DOHH2 (cell line): ENCODE measurements around the gene HES7.

Experiments
- H3F3A ChIP-seq: fragments of 200-600 bp; sonication (generic), shearing (Covaris generic); 2 replicates; pipeline ENCODE4 v1.6.0; 2016; ENCODE audit warnings: antibody characterized with exemption, mild to moderate bottlenecking; ENCODE audit not compliant: control insufficient read depth, insufficient read depth
- H3K27ac ChIP-seq: fragments of 200-600 bp; sonication (generic); 2 replicates; pipeline ENCODE4 v1.5.1; 2014; ENCODE audit warnings: low read depth, mild to moderate bottlenecking, low read length, moderate library complexity
- H3K27me3 ChIP-seq: fragments of 200-600 bp; sonication (generic); 2 replicates; pipeline ENCODE4 v1.6.1; 2014; ENCODE audit warnings: mild to moderate bottlenecking, low read length, mixed read lengths; ENCODE audit not compliant: control insufficient read depth
- H3K36me3 ChIP-seq: fragments of 200-600 bp; sonication (generic); 2 replicates; pipeline ENCODE4 v1.6.1; 2014; ENCODE audit warnings: mild to moderate bottlenecking, low read length, moderate library complexity, mixed read lengths; ENCODE audit not compliant: control insufficient read depth
- H3K4me1 ChIP-seq: fragments of 200-600 bp; sonication (generic); 2 replicates; pipeline ENCODE4 v1.6.1; 2014; ENCODE audit warnings: mild to moderate bottlenecking, low read length, mixed read lengths; ENCODE audit not compliant: control insufficient read depth
- H3K4me2 ChIP-seq: fragments of 200-600 bp; sonication (generic); 2 replicates; pipeline ENCODE4 v1.6.0; 2014; ENCODE audit warnings: mild to moderate bottlenecking, low read length, moderate library complexity
- H3K4me3 ChIP-seq: fragments of 200-600 bp; sonication (generic); 2 replicates; pipeline ENCODE4 v1.5.1; 2014; ENCODE audit warnings: mild to moderate bottlenecking, low read length, mixed read lengths
- H3K79me2 ChIP-seq: fragments of 200-600 bp; sonication (generic); 2 replicates; pipeline ENCODE4 v1.6.1; 2014; ENCODE audit warnings: mild to moderate bottlenecking, low read length, mixed read lengths; ENCODE audit not compliant: control insufficient read depth
- H3K9me2 ChIP-seq: fragments of 200-600 bp; sonication (generic); replicated peaks from 2 replicates; pipeline ENCODE4 v1.6.1; 2014; ENCODE audit warnings: mild to moderate bottlenecking, low read length, mixed read lengths; ENCODE audit not compliant: control insufficient read depth
- H3K9me3 ChIP-seq: fragments of 200-600 bp; sonication (generic); 2 replicates; pipeline ENCODE4 v1.6.1; 2014; ENCODE audit warnings: antibody characterized with exemption, low read length, mixed read lengths; ENCODE audit not compliant: control insufficient read depth, insufficient read depth
- H4K20me1 ChIP-seq: fragments of 200-600 bp; sonication (generic); 2 replicates; pipeline ENCODE4 v1.6.0; 2014; ENCODE audit warnings: low read depth, mild to moderate bottlenecking, antibody characterized with exemption, low read length, moderate library complexity; ENCODE audit not compliant: control insufficient read depth, insufficient read depth
- EZH2phosphoT487 ChIP-seq: fragments of 200-600 bp; sonication (generic); IDR thresholded peaks from 2 replicates; pipeline ENCODE4 v1.6.1; 2017; ENCODE audit warnings: borderline replicate concordance, mild to moderate bottlenecking, antibody characterized with exemption, low read length, moderate library complexity, mixed read lengths
- TF ChIP-seq, protein P1 (sequence below): fragments of 200-600 bp; sonication (generic); IDR thresholded peaks from one replicate; pipeline ENCODE4 v1.5.1; 2014; ENCODE audit warnings: antibody characterized with exemption, mild to moderate bottlenecking, low read depth, low read length; ENCODE audit not compliant: poor library complexity, severe bottlenecking

The HES7 gene

DNA sequence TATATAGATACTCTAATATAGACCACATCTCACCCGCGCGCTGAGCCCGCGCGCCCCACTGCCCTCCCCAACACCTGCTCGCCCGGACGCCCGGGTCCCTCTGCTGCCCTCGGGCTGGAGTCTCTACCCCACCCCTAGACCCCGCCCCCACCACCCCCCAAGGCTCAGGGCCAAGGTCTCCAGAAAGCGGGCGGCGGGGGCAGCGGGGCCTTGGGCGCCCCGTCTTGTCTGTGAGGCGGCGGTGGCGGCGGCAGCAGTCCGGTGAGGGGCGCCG lies 2.6 kb downstream of the HES7 start:
- Histone ChIP-seq H3K79me2 (no peaks in the 10 kb centered on the region), H3K9me2 (no peaks in the 10 kb centered on the region), H3K4me1 (peaks cover 72% of the 10 kb centered on the region), H3K9me3 (no peaks in the 10 kb centered on the region), H3K27me3 (peaks cover 60% of the 10 kb centered on the region), H3K36me3 (no peaks in the 10 kb centered on the region), H3K4me2 (peak overlapping the region; percentile 98), H4K20me1 (0 out of 2 replicates have a peak, but pooled peaks cover 7% of the 10 kb centered on the region), H3K27ac (no peak overlapping the region), H3K4me3 (peak overlapping the region; percentile 80), H3F3A (peaks cover 24% of the 10 kb centered on the region)
- TF ChIP-seq EZH2phosphoT487: no peak
- TF ChIP-seq, protein P1, sequence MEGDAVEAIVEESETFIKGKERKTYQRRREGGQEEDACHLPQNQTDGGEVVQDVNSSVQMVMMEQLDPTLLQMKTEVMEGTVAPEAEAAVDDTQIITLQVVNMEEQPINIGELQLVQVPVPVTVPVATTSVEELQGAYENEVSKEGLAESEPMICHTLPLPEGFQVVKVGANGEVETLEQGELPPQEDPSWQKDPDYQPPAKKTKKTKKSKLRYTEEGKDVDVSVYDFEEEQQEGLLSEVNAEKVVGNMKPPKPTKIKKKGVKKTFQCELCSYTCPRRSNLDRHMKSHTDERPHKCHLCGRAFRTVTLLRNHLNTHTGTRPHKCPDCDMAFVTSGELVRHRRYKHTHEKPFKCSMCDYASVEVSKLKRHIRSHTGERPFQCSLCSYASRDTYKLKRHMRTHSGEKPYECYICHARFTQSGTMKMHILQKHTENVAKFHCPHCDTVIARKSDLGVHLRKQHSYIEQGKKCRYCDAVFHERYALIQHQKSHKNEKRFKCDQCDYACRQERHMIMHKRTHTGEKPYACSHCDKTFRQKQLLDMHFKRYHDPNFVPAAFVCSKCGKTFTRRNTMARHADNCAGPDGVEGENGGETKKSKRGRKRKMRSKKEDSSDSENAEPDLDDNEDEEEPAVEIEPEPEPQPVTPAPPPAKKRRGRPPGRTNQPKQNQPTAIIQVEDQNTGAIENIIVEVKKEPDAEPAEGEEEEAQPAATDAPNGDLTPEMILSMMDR: no peak

DNA sequence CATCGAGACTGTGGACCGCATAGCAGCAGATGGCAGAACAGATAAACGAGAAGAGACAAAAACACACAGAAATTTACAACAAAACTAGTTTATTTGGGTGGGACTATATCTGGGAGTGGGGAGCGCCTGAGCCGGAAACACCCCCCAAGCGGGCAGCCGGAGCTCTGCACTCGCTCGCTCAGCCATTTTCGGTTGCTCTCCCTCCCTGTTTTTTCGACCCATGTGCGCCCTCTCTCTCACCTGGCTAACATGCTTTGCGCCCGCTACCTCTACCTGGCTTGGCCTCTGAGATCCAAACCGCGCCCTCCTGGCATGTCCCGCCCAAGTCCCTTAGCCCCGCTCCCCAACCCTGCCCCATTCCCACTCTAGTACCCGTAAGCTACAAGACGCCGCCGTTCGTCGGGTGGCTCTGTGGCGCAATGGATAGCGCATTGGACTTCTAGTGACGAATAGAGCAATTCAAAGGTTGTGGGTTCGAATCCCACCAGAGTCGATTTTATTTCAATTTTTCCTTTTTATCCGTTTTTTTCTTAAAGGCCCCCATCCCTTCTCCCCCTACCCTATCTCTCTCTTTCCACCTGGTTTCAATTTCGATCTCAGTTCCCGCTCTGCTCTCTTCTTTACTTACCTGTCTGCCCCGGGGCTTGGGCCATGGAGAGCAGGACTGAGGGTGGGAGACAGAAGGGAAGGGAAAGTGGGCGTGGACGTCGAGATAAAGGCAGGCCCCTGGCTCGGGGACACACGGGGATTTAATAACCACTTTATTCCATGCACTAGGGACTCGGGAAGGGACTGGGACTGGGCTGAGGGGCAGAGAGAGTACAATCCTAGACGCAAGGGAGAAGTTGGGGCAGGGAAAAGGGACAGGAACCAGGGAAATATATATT lies 3.1 kb downstream of the HES7 start:
- Histone ChIP-seq H3K9me2 (no peaks in the 10 kb centered on the region), H3K4me2 (peak overlapping the region; percentile 98), H3F3A (peaks cover 24% of the 10 kb centered on the region), H3K36me3 (no peaks in the 10 kb centered on the region), H3K4me3 (peak overlapping the region; percentile 80), H3K4me1 (peaks cover 72% of the 10 kb centered on the region), H3K27ac (peak overlapping the region; percentile 41), H3K27me3 (peaks cover 65% of the 10 kb centered on the region), H4K20me1 (0 out of 2 replicates have a peak, but pooled peaks cover 7% of the 10 kb centered on the region), H3K9me3 (no peaks in the 10 kb centered on the region), H3K79me2 (no peaks in the 10 kb centered on the region)
- TF ChIP-seq, protein P1: peak; percentile 54
- no peak for TF ChIP-seq EZH2phosphoT487

DNA sequence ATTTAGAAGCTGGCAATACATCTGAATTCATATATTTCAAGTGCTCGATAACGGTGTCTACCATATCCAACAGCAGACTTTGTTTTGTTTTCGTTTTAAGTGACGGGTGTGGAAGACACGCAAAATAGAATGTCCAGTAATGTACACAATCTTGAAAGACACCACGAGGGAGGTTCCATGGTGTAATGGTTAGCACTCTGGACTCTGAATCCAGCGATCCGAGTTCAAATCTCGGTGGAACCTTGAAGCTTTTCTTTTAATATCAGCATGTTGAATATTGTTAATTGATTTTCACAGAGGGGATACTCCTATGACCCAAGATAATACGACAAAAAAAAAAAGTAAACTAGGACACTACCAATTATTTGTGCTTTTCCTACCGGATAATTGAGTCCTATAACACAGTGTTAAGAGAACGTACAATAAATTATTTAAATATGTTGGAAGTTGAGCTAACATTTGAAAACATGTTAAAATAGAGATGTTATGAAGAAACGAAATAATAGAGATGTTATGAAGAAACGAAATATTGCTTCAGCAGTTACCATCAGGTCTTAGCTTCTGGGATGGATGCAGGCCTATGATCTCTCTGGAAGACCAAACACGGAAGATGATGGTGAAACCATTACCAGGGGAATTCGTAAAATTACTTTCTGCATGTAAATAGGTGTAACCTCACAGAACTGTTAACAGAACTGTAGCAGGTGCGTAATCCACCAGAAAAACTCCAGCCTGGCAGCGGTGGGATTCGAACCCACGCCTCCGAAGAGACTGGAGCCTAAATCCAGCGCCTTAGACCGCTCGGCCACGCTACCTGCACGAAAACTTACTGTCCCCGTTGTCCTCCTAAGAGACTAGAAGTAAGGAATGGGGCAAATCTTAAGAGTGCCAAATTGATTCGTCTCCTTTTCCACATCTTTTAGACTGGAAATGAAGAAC lies 4.1 kb downstream of the HES7 start:
- 0 out of 2 replicates have a peak, but pooled peaks cover 7% of the 10 kb centered on the region for H4K20me1 ChIP-seq
- no peaks in the 10 kb centered on the region for H3K79me2 ChIP-seq
- no peaks in the 10 kb centered on the region for H3K9me2 ChIP-seq
- peak overlapping the region; percentile 80 for H3K4me3 ChIP-seq
- TF ChIP-seq EZH2phosphoT487: no peak
- TF ChIP-seq, protein P1: no peak
- H3K4me1 ChIP-seq: peaks cover 66% of the 10 kb centered on the region
- H3K27me3 ChIP-seq: peaks cover 70% of the 10 kb centered on the region
- no peaks in the 10 kb centered on the region for H3K9me3 ChIP-seq
- peak overlapping the region; percentile 41 for H3K27ac ChIP-seq
- H3F3A ChIP-seq: peaks cover 24% of the 10 kb centered on the region
- peak overlapping the region; percentile 98 for H3K4me2 ChIP-seq
- H3K36me3 ChIP-seq: no peaks in the 10 kb centered on the region
